ENCODE results near the gene ZNF425.
"Not testable (repeated sequence)": the region's sequence is repeated elsewhere in the genome, so short reads cannot be mapped to it uniquely, and the experiment has no call there.

The ZNF425 gene

GRCh38 chr7:149071641-149072437 lies 54.3 kb downstream of the ZNF425 start:
- no peak for DNase-seq (ENCODE audit: low read depth)

GRCh38 chr7:149071182-149071635 lies 54.9 kb downstream of the ZNF425 start:
- no peak for DNase-seq (ENCODE audit: low read depth)

GRCh38 chr7:149070372-149071125 lies 55.6 kb downstream of the ZNF425 start:
- DNase-seq (ENCODE audit: low read depth), result no peak

GRCh38 chr7:149067869-149068268 lies 58.3 kb downstream of the ZNF425 start:
- DNase-seq (ENCODE audit: low read depth), result no peak

- DNase-seq (ENCODE audit: low read depth), result no peak
Observed at GRCh38 chr7:149063476-149063875, 62.6 kb downstream of the ZNF425 start.

GRCh38 chr7:149062217-149062899 lies 63.8 kb downstream of the ZNF425 start:
- not testable (repeated sequence) for DNase-seq (ENCODE audit: low read depth)

- no peak for DNase-seq (ENCODE audit: low read depth)
Observed at GRCh38 chr7:149060156-149060555, 66.0 kb downstream of the ZNF425 start.

GRCh38 chr7:149053885-149054284 lies 72.2 kb downstream of the ZNF425 start:
- DNase-seq (ENCODE audit: low read depth), result no peak

GRCh38 chr7:149053384-149053783 lies 72.7 kb downstream of the ZNF425 start:
- DNase-seq (ENCODE audit: low read depth), result no peak

Data from stimulated activated CD8-positive, alpha-beta memory T cell treated with anti-CD3 and anti-CD28 coated beads, Interleukin-15, amount 100 ng/mL, for 1 hour (primary cell).